GM19463 (cell line): ENCODE results near the gene IGHMBP2.
"Not testable (repeated sequence)": the region's sequence is repeated elsewhere in the genome, so short reads cannot be mapped to it uniquely, and the experiment has no call there.

Source experiments
- ATAC-seq: cut with Tn5 transposase; IDR thresholded peaks from one replicate; pipeline ENCODE4 v1.9.1; 2021; ENCODE audit warnings: mild to moderate bottlenecking, moderate library complexity; ENCODE audit not compliant: unreplicated experiment

Gene IGHMBP2

GRCh38 chr11:68960294-68961071 is 56.8 kb downstream of the IGHMBP2 start:
- no peak for ATAC-seq

DNA sequence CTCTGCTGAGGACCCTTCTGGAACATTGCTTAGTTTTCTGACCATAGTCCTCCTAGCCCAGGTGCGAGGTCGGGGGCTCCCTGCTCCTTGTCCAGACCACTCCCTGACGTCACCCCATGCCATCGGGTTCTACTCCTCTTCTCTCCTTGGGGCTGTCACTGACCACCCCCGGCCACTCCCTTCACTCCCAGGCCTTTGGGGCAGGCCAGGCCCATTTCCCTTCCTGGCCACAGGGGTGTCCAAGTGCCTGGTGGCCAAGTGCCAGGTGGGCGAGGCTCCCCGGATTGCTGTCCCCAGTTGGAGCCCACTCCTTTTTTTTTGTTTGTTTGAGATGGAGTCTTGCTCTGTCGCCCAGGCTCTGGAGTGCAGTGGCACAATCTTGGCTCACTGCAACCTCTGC is 57.6 kb downstream of the IGHMBP2 start:
- no peak for ATAC-seq

DNA sequence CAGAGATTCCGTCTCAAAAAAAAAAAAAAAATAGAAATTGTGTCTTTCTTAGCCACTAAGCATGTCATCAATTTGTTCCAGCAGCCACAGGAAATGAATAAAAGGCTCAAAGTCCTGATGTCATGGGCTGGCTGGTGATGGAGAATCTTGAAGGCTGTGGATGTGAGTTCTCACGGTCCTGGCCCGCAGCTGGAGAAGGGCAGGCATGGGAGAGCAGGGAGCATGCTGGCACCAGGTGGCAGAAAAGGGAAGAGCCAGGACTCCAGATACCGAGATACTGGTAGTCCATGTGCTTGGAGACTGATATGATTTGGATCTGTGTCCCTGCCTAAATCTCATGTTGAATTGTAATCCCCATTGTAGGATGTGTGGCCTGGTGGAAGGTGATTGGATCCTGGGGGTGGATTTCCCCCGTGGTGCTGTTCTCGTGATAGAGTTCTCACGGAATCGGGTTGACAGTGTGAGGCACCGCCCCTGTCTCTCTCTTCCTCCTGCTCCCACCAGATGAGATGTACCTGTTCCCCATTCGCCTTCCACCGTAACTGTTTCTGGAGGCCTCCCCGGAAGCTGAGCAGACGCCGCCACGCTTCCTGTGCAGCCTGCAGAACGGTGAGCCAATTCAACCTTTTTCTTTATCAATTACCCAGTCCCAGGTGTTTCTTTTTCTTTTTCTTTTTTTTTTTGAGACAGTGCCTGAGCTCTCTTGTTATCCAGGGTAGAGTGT is 59.0 kb downstream of the IGHMBP2 start:
- ATAC-seq, result no peak

DNA sequence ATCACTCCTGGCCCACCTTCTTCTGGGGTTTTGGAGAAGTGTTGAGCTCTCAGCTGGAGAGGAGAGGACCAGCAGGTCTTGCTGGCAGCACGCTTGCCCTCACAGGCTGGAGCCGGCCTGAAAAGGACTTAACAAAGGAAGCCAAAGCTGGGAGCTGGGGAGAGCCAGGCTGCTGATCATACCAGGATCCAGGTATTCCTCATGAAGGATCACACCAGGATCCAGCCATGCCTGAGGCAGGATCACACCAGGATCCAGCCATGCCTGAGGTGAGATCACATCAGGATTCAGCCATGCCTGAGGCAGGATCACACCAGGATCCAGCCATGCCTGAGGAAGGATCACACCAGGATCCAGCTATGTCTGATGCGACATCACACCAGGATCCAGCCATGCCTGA is 60.1 kb downstream of the IGHMBP2 start:
- no peak for ATAC-seq

DNA sequence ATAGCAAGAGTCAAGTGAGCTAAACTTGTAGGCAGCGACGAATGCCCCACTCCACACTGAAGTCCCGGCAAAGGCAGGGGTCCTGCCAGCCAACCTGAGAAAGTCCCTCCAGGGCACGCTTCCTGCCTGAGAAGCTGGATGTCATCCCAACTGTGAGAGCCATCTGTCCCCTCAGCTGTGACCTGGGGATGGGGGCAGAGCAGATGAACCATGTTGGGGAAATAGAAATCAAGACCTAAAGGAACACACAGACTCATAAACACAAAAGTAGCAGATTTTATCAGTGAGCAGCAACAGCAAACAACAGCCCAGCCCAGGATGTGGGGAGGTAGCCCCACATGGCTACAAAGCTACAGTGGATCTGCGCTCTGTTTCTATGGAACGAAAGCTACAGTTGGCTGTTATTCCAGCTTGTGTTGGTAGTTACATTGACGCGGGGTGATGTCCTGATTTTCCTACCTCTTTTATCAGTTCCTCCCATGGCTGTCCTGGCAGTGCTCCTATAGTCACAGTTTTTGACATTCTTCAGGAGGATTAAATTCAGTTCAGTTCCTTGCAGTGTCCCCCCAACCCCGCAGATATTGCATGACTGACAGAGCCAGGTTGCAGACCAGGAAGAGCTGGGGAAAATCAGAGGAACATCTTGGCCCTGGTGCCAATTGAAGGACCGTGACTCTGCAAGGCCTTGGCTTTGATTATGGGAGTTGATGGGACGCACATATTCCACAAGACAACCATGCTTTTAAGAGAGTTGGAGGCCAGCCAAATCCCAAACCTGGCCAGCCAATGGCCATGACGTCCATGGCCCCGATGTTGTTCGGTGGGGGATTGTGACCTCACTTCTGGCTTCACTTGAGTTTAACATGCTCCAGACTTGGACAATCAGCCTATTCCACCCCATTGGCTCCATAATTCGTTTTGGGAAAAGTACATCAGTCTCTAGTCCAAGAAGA is 62.5 kb downstream of the IGHMBP2 start:
- no peak for ATAC-seq

DNA sequence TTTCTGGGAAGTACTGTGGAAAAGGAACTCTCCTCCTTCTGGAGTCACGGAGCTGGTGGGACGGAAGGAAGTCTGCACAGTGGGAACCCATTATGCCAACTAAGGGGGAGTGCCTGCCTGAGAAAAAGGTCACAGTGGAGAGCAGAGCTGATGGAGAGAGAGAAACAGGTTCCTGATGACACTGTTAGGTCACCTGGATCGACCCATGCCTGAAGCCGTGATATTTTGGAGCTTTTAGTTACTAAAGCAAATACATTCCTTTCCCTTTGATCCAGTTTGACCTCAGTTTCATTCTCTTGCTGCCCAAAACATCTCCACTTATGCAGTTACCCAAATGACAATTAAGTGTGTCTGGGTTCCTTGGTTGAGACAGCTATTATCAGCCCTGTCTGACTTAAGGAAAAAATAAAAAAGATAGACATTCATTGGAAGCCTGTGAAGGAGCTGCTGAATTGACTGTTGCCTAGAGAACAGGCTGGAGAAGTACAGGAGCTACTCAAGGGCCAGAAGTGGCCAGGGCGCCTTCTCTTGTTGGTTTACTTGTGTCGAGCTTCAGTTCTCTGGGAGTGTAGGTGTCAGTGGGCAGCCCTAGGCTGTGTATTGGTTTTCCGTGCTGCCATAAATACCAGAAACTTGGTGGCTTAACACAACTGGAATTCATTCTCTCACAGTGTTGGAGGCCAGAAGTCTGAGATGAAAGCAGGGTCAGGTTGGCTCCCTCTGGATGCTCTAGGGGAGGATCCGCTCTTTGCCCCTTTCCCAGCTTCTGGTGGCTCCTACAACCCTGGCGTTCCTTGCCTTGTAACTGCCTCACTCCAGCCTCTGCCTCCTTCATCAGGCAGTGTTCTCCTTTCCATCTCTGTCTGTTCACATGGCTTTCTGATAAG is 63.4 kb downstream of the IGHMBP2 start:
- no peak for ATAC-seq

DNA sequence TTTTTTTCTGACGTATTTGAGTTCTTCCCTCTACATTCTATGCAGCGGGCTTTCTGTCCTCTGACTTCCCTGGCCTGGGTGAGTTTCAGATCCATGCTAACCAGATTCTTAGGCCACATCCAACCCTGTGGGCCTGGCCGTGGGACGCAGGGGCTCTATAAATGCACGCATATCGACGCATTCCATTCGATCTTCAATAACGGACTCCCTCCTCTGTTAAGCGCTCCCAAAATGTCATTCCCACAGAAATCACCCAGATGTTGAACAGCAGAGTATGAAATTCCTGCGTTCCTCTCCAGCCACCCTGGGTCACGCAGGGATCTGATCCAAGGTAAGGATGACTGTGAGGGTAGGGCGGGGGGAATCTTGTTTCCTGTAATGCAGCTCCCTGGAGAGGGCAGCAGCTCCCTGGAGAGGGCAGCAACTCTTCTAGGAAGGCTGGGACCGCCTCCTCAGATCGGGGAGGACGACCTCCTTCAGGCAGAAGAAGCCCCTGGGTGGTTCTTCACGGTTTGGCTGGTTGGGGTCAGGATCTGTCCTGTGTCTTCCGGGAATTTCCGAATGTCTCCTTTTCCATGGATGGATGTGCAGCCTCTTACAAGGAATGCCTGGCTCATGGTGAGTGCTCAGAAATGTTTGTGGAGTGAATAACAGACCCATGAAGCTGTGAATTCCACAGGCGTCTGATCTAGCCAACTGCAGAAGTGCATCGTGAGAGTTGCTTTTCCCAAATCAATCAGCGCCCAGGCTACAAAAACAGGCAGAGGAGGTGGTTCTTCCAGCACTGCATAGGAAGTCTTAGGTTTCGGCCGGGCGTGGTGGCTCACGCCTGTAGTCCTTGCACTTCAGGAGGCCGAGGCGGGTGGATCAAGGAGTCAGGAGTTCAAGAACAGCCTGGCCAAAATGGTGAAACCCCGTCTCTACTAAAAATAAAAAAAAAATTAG is 64.9 kb downstream of the IGHMBP2 start:
- ATAC-seq, result no peak

DNA sequence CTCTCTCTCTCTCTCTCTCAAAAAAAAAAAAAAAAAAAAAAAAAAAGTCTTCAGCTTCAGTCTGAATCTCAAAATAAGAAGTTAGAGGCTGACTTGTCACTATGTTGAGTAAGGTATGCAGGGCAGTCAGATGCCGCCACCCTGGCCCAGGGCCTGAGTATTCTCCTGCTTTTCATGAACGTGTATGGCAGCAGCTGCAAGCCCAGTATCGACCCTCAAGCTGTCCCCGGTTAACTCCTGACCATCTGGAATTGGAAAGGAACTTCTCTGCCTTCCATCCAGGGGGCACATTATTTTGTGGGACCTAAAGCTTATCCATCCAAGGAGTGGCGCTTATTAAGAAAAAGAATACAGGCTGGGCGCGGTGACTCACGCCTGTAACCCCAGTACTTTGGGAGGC is 65.7 kb downstream of the IGHMBP2 start:
- no peak for ATAC-seq

DNA sequence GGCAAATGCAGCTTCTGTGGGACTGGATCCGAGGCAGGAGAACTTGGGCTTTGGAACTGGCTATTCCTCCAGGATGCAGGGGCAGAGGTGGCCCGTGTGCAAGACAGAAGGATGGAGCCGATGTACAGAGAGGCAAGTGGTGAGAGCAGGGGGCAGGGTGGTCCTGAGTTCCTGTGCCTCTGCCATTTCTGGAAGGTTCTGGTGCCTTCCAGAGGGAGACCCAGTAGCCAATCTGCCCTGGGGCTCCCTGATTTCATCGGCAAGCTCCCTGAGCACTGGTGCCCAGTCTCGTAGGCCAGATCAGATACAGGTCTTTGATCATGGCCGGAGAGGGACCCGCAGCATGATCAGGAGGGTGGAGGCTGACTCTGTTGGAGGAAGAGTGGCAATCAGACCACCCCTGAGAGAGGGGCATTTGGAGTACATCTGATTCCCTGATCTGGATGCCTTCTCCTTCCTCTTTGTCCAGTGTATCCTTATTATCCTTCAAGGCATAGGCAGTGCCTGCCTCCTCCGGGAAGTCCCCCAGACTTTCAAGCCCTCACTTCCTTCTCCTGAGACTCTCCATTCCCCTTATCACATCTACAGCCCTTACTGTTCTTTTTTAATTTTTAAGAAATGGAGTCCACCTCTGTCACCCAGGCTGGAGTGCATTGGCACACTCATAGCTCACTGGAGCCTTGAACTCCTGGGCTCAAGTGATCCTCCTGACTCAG is 67.4 kb downstream of the IGHMBP2 start:
- ATAC-seq, result no peak

DNA sequence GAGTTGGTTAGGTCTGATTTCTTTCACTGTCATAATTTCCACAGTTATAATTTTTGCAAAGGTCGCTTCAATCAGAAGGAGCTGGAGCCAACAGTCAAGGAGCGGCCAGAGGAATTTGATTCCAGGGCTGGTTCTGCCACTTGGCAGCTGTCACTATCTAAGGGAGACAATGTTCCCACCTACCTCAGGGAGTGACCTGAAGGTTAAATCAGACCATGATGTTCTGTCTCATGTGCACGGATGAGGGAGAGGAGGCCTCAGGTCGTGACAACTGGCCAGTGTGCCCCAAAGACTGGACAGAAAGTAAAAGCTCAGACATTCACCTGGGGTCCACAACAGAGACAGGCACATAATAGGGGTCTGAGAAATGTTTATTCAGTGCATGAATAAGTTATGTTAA is 69.5 kb downstream of the IGHMBP2 start:
- no peak for ATAC-seq

- ATAC-seq, result not testable (repeated sequence)
These were observed 70.0 kb downstream of the IGHMBP2 start for GRCh38 chr11:68973706-68974105.

DNA sequence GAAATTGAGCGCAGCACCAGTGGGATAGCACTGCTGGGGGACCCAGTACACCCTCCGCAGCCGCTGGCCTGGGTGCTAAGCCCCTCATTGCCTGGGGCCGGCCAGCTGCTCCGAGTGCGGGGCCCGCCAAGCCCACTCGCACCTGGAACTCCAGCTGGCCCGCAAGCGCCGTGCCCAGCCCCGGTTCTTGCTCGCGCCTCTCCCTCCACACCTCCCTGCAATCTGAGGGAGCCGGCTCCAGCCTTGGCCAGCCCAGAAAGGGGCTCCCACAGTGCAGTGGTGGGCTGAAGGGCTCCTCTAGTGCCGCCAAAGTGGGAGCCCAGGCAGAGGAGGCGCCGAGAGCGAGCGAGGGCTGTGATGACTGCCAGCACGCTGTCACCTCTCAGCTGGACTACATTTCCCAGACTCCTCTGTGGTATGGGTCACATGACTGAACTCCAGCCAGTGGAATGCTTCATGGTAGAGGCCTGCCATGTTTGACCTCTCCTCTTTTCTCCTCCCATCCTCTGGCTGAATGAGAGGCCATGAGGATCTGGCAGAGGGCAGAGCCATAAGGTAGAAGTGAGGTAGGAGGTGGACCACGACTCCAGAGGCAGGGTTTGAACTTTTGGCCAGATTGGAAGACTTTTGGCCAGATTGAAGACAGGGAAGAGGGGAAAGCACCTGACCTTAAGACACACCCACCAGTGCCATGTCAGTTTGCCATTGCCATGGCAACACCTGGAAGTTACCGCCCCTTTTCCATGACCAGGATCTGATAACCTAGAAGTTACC is 70.9 kb downstream of the IGHMBP2 start:
- no peak for ATAC-seq

DNA sequence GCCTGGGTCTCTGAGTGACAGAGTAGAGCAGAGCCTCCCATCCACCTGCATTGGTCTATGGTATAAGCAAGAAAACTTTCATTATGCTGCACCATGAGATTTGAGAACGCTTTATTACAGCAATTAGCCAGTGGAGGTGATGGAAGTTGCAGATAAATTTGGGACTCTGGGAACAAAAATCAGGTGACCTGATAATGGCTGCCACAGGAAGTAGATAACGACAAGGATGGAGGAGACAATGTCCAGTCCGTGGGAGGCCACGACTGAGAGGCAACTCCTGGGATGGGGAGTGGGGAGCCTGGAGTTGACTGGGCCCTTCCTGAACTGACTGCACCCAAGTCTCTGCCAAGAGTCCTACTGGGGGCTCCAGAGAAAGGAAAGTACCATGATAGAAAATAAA is 72.4 kb downstream of the IGHMBP2 start:
- no peak for ATAC-seq

GRCh38 chr11:68976563-68976962 is 72.9 kb downstream of the IGHMBP2 start:
- ATAC-seq, result no peak

- ATAC-seq, result no peak
These were observed 74.3 kb downstream of the IGHMBP2 start for GRCh38 chr11:68977781-68978625.

DNA sequence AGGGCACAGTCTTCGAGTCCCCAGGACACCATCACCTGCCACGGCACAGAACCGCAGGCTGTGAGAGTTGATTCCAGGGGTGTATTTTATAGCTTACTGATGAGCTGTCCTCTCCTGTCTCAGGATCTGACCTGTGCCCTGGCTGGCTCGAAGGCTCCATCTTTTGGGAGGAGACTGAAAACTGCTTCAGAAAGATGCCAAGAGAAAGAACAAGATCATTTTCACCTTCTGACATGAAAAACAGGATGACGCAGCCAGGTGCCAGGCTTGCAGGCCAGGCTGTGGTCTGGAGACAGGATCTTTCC is 74.9 kb downstream of the IGHMBP2 start:
- ATAC-seq, result no peak

- ATAC-seq, result no peak
These were observed 75.4 kb downstream of the IGHMBP2 start for GRCh38 chr11:68978931-68979594.
